ENCODE data around the gene CXCR1. TPM values are rescaled to one million over a fixed set of nuclear protein-coding genes. Genes with fewer than 3 reads are reported as not detected.

Gene CXCR1
- total and polyA plus RNA-seq, 8 donors, result 0.03 to 0.87 (median 0.53) TPM; not detected in 2

- peak overlapping the region in 1 of 4 donors; percentile 27 for H3K4me3 ChIP-seq
Measured at GRCh38 chr2:218161644-218162043, 5.1 kb downstream of the CXCR1 start.

GRCh38 chr2:218155953-218156479 is 10.7 kb downstream of the CXCR1 start:
- no peaks in the 10 kb centered on the region for H3K9me3 ChIP-seq
- no peak for DNase-seq
- H3K36me3 ChIP-seq, result no peaks in the 10 kb centered on the region
- no peak for TF ChIP-seq EP300 (IDR thresholded peaks at IDR 0.05)
- TF ChIP-seq, protein P1, sequence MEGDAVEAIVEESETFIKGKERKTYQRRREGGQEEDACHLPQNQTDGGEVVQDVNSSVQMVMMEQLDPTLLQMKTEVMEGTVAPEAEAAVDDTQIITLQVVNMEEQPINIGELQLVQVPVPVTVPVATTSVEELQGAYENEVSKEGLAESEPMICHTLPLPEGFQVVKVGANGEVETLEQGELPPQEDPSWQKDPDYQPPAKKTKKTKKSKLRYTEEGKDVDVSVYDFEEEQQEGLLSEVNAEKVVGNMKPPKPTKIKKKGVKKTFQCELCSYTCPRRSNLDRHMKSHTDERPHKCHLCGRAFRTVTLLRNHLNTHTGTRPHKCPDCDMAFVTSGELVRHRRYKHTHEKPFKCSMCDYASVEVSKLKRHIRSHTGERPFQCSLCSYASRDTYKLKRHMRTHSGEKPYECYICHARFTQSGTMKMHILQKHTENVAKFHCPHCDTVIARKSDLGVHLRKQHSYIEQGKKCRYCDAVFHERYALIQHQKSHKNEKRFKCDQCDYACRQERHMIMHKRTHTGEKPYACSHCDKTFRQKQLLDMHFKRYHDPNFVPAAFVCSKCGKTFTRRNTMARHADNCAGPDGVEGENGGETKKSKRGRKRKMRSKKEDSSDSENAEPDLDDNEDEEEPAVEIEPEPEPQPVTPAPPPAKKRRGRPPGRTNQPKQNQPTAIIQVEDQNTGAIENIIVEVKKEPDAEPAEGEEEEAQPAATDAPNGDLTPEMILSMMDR (IDR thresholded peaks at IDR 0.05), result no peak
- TF ChIP-seq POLR2AphosphoS5 (IDR thresholded peaks at IDR 0.05), result no peak
- no peak for TF ChIP-seq POLR2A (IDR thresholded peaks at IDR 0.05)
- no peaks in the 10 kb centered on the region for H3K4me1 ChIP-seq
- no peak overlapping the region for H3K27ac ChIP-seq
- intact Hi-C loops (cut with DNase I; ENCODE audit: low total_unique reads), result no loop called here
- no peak overlapping the region for H3K4me3 ChIP-seq
- H3K27me3 ChIP-seq, result no peaks in the 10 kb centered on the region
- 84 to 87% (median 86%) methylated on average over 7 of the region's 7 CpGs for WGBS, 5 donors

More at GRCh38 chr2:218161644-218162043, 5.1 kb downstream of the CXCR1 start:
- no peaks in the 10 kb centered on the region for H3K36me3 ChIP-seq
- TF ChIP-seq POLR2A (IDR thresholded peaks at IDR 0.05) (no peak), POLR2AphosphoS5 (IDR thresholded peaks at IDR 0.05) (no peak), EP300 (IDR thresholded peaks at IDR 0.05) (no peak)
- TF ChIP-seq, protein P1 (IDR thresholded peaks at IDR 0.05), result no peak
- H3K4me1 ChIP-seq, result no peaks in the 10 kb centered on the region
- H3K9me3 ChIP-seq, result no peaks in the 10 kb centered on the region
- no peak for DNase-seq
- peaks cover 0 to 22% (median 0%) of the 10 kb centered on the region in 3 donors for H3K27me3 ChIP-seq
- WGBS, 5 donors, result 62 to 84% (median 73%) methylated on average over 2 of the region's 2 CpGs
- intact Hi-C loops (cut with DNase I; ENCODE audit: low total_unique reads), result no loop called here
- no peak overlapping the region for H3K27ac ChIP-seq

GRCh38 chr2:218152777-218153176 is 14.0 kb downstream of the CXCR1 start:
- Histone ChIP-seq H3K9me3 (no peaks in the 10 kb centered on the region), H3K36me3 (no peaks in the 10 kb centered on the region), H3K4me1 (no peaks in the 10 kb centered on the region), H3K4me3 (no peak overlapping the region), H3K27me3 (peaks cover 0 to 6% (median 0%) of the 10 kb centered on the region in 3 donors), H3K27ac (no peak overlapping the region)
- peak in 1 of 2 donors; percentile 56 for DNase-seq
- intact Hi-C loops (cut with DNase I; ENCODE audit: low total_unique reads), result no loop called here
- WGBS, 5 donors, result 30 to 40% (median 35%) methylated on average over 1 of the region's 1 CpG
- TF ChIP-seq POLR2AphosphoS5 (IDR thresholded peaks at IDR 0.05) (no peak), EP300 (IDR thresholded peaks at IDR 0.05) (no peak), POLR2A (IDR thresholded peaks at IDR 0.05) (no peak)
- TF ChIP-seq, protein P1 (IDR thresholded peaks at IDR 0.05), result no peak

DNA sequence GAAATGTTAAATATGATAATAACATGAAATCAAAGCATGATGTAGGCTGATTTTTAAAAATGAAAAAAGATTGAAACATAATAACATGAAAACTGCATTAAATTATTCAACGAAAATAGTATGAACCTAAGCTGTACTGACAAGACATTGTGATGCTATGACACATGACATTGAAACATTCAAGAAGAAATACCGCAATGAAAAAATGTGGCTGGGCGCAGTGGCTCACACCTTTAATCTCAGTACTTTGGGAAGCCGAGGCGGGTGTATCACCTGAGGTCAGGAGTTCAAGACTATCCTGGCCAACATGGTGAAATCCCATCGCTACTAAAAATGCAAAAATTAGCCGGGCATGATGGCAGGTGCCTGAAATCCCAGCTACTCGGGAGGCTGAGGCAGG is 14.6 kb downstream of the CXCR1 start:
- TF ChIP-seq EP300 (IDR thresholded peaks at IDR 0.05), result no peak
- TF ChIP-seq, protein P1 (IDR thresholded peaks at IDR 0.05), result no peak
- intact Hi-C loops (cut with DNase I; ENCODE audit: low total_unique reads), result no loop called here
- H3K9me3 ChIP-seq, result no peaks in the 10 kb centered on the region
- no peak overlapping the region for H3K4me3 ChIP-seq
- H3K4me1 ChIP-seq, result no peaks in the 10 kb centered on the region
- no peaks in the 10 kb centered on the region for H3K36me3 ChIP-seq
- H3K27me3 ChIP-seq, result peaks cover 0 to 11% (median 0%) of the 10 kb centered on the region in 3 donors
- no peak for DNase-seq
- 85 to 92% (median 88%) methylated on average over 8 of the region's 8 CpGs for WGBS, 5 donors
- no peak overlapping the region for H3K27ac ChIP-seq
